Liver (tissue), 9 donors: Measurements from ENCODE around the gene DYNLL2. TPM values are rescaled to one million over a fixed set of nuclear protein-coding genes. Genes with fewer than 3 reads are reported as not detected.

Experiments
- DNase-seq: peaks from one replicate; pipeline ENCODE4 v3.0.0-alpha.2; 2017; ENCODE audit warnings: low spot score
- H3K27ac ChIP-seq, 2 donors: one replicate each; pipeline ENCODE4 v1.7.0; 2013; ENCODE audit warnings: inconsistent platforms in 2 of 2, low read length in 2 of 2, control low read depth in 1 of 2, low read depth in 1 of 2, mild to moderate bottlenecking in 1 of 2
- H3K27me3 ChIP-seq, 4 donors: one replicate each; pipeline versions ENCODE4 v1.6.1 to v1.7.0; 2013; ENCODE audit warnings: low read length in 3 of 4, inconsistent platforms in 1 of 4, mild to moderate bottlenecking in 1 of 4, moderate library complexity in 1 of 4; ENCODE audit not compliant: control insufficient read depth in 4 of 4, insufficient read depth in 4 of 4
- H3K36me3 ChIP-seq, 4 donors: one replicate each; pipeline versions ENCODE4 v1.6.1 to v1.7.0; 2013; ENCODE audit warnings: low read length in 3 of 4, mild to moderate bottlenecking in 3 of 4, low read depth in 1 of 4, moderate library complexity in 1 of 4; ENCODE audit not compliant: control insufficient read depth in 4 of 4, insufficient read depth in 3 of 4
- H3K4me1 ChIP-seq, 4 donors: one replicate each; pipeline versions ENCODE4 v1.6.1 to v1.7.0; 2013; ENCODE audit warnings: low read length in 3 of 4, mild to moderate bottlenecking in 3 of 4, moderate library complexity in 1 of 4; ENCODE audit not compliant: control insufficient read depth in 4 of 4, insufficient read depth in 4 of 4
- H3K4me3 ChIP-seq, 3 donors: one replicate each; pipeline versions ENCODE4 v1.6.1 to v1.7.0; 2013; ENCODE audit warnings: low read length in 3 of 3, control low read depth in 1 of 3, low read depth in 1 of 3, mild to moderate bottlenecking in 1 of 3
- H3K9ac ChIP-seq, 2 donors: one replicate each; pipeline ENCODE4 v1.7.0; 2013; ENCODE audit warnings: low read length in 2 of 2, mild to moderate bottlenecking in 2 of 2, moderate library complexity in 2 of 2, control low read depth in 1 of 2, low read depth in 1 of 2
- H3K9me3 ChIP-seq, 4 donors: one replicate each; pipeline versions ENCODE4 v1.6.1 to v1.7.0; 2013; ENCODE audit warnings: low read length in 3 of 4; ENCODE audit not compliant: control insufficient read depth in 4 of 4
- EGR1 ChIP-seq, 2 donors: IDR thresholded peaks; 2 replicates each; pipeline ENCODE4 v1.6.1; 2016 to 2018; ENCODE audit warnings: antibody characterized with exemption in 2 of 2, low read depth in 2 of 2
- FOXA1 ChIP-seq: IDR thresholded peaks from 2 replicates; pipeline ENCODE4 v1.6.1; 2016; ENCODE audit warnings: antibody characterized with exemption
- FOXA2 ChIP-seq: IDR thresholded peaks from 2 replicates; pipeline ENCODE4 v1.6.1; 2016; ENCODE audit warnings: antibody characterized with exemption
- HNF4A ChIP-seq, 2 donors: conservative IDR thresholded peaks; 2 replicates each; pipeline ENCODE4 v1.6.1; 2016; ENCODE audit warnings: antibody characterized with exemption in 2 of 2, mild to moderate bottlenecking in 2 of 2
- HNF4G ChIP-seq: IDR thresholded peaks from 2 replicates; pipeline ENCODE4 v1.6.1; 2016; ENCODE audit warnings: antibody characterized with exemption
- JUND ChIP-seq, 2 donors: IDR thresholded peaks; 2 replicates each; pipeline ENCODE4 v1.6.1; 2016; ENCODE audit warnings: antibody characterized with exemption in 2 of 2
- NR2F2 ChIP-seq: IDR thresholded peaks from 2 replicates; pipeline ENCODE4 v1.6.1; 2016; ENCODE audit warnings: antibody characterized with exemption
- RAD21 ChIP-seq, 2 donors: IDR thresholded peaks; 2 replicates each; pipeline ENCODE4 v1.6.1; 2016; ENCODE audit warnings: antibody characterized with exemption in 2 of 2, mild to moderate bottlenecking in 2 of 2
- SP1 ChIP-seq: IDR thresholded peaks from 2 replicates; pipeline ENCODE4 v1.6.1; 2018; ENCODE audit warnings: antibody characterized with exemption, mild to moderate bottlenecking
- YY1 ChIP-seq: IDR thresholded peaks from 2 replicates; pipeline ENCODE4 v1.6.1; 2016; ENCODE audit warnings: antibody characterized with exemption, mild to moderate bottlenecking
- WGBS: extraction: QIAGEN DNeasy Blood & Tissue Kit; methylation state at CpG from one replicate; pipeline ENCODE4 v1.1.7; 2013; 5-methylcytosine and 5-hydroxymethylcytosine counted together
- polyA plus RNA-seq, 2 donors: library from polyadenylated mRNA; stranded (reverse) in 1 of 2; unstranded in 1 of 2; fragments of 200-250 nt in 1 of 2; fragments of >200 nt in 1 of 2; fragmentation: Nextera tagmentation in 1 of 2; extraction: Ambion mirVana in 1 of 2; gene quantifications; one replicate each; pipeline versions ENCODE4 v1.2.1 to v1.2.3, GENCODE V29; 2013 to 2015
- total RNA-seq, 2 donors: library from RNA; depleted of rRNA; stranded (reverse); fragments of >200 nt; gene quantifications; one replicate each; pipeline ENCODE4 v1.2.3, GENCODE V29; 2014
- TF ChIP-seq, protein P1 (sequence below): fragments of 150-350 bp; IDR thresholded peaks from 2 replicates; pipeline ENCODE4 v1.5.1; 2017; ENCODE audit warnings: improper control_type of control experiment, low read depth, low read length; ENCODE audit not compliant: missing input control
- TF ChIP-seq, protein P2 (sequence below): IDR thresholded peaks from 2 replicates; pipeline ENCODE4 v1.6.1; 2016; ENCODE audit warnings: antibody characterized with exemption
- TF ChIP-seq, protein P3 (sequence below): IDR thresholded peaks from 2 replicates; pipeline ENCODE4 v1.6.1; 2016; ENCODE audit warnings: antibody characterized with exemption
- TF ChIP-seq, protein P4 (sequence below): IDR thresholded peaks from 2 replicates; pipeline ENCODE4 v1.6.1; 2016; ENCODE audit warnings: antibody characterized with exemption, mild to moderate bottlenecking
- donor health status: healthy.
- donor health status: healthy.
- donor health status: healthy.
- donor health status: healthy.
- donor health status: healthy.

DYNLL2 gene
- total and polyA plus RNA-seq, 4 donors = 3.2 to 22.1 (median 14.1) TPM

DNA sequence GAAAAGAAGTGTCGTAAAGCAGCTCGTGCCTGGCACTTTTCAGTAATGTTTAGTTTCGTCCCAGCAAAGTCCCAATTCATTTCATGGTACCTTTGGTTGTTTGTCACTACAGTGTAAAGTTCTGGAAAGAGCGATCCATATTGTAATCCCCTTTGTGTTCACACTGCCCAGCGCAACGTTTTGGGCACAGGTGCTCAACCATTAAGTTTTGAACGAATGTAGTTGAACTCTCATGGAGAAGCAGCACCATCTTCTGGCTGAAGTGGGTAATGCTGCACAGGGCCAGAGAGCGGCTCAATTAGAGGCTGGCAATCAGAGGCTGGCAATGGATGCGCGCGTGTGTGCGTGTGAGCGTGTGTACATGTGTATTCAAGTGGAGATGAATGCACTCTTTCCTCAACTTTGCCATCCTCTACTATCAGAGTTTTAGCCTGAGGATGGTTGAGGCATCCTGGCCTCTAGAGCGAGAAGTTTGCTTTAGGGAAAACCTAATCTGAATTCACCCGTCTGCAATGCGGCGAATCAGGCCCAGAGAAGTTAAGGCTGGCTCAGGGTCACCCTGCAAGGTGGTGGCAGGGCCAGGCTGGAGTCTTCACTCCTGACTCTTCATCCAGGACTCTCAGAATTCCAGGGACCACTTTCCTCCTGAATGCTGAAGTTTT, 29.9 kb downstream of the DYNLL2 start:
- TF ChIP-seq, protein P1, sequence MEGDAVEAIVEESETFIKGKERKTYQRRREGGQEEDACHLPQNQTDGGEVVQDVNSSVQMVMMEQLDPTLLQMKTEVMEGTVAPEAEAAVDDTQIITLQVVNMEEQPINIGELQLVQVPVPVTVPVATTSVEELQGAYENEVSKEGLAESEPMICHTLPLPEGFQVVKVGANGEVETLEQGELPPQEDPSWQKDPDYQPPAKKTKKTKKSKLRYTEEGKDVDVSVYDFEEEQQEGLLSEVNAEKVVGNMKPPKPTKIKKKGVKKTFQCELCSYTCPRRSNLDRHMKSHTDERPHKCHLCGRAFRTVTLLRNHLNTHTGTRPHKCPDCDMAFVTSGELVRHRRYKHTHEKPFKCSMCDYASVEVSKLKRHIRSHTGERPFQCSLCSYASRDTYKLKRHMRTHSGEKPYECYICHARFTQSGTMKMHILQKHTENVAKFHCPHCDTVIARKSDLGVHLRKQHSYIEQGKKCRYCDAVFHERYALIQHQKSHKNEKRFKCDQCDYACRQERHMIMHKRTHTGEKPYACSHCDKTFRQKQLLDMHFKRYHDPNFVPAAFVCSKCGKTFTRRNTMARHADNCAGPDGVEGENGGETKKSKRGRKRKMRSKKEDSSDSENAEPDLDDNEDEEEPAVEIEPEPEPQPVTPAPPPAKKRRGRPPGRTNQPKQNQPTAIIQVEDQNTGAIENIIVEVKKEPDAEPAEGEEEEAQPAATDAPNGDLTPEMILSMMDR = peak; percentile 99
- TF ChIP-seq RAD21 (IDR thresholded peaks at IDR 0.05) = peak; percentile 97 to 99
- TF ChIP-seq HNF4A (conservative IDR thresholded peaks at IDR 0.05) = no peak
- no peak for TF ChIP-seq FOXA2
- TF ChIP-seq JUND (IDR thresholded peaks at IDR 0.05) = no peak
- TF ChIP-seq FOXA1 = no peak
- TF ChIP-seq YY1 = peak; percentile 15
- Histone ChIP-seq H3K27me3 (peaks cover 0 to 4% (median under 1%) of the 10 kb centered on the region in 4 donors), H3K4me3 (no peak overlapping the region), H3K4me1 (no peaks in the 10 kb centered on the region), H3K36me3 (no peaks in the 10 kb centered on the region), H3K9ac (no peak overlapping the region), H3K27ac (no peak overlapping the region), H3K9me3 (no peaks in the 10 kb centered on the region)
- peak; percentile 83 for DNase-seq
- WGBS = 36% methylated on average over 17 of the region's 17 CpGs

DNA sequence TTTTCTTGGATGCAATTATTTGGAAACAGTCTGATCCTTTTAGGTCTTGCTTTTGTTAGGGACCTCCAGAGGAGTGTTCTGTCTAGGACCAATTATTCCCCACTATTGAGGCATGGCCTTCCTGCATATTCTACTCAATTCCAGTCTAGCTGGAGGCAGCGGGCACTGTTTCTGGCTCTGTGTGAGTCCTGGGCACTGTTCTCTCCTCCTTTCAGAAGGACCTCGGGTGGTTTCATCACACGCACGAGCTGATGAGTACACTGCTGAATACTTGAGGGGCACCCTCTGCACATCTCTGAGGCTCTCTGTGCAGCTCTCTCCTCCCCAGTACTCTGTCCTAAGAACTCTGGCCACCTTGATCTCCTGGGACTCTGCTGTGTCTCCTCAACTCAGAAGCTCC, 30.7 kb downstream of the DYNLL2 start:
- no peaks in the 10 kb centered on the region for H3K36me3 ChIP-seq
- H3K9me3 ChIP-seq = no peaks in the 10 kb centered on the region
- 77% methylated on average over 4 of the region's 4 CpGs for WGBS
- no peak overlapping the region for H3K4me3 ChIP-seq
- H3K4me1 ChIP-seq = no peaks in the 10 kb centered on the region
- DNase-seq = no peak
- TF ChIP-seq RAD21 (IDR thresholded peaks at IDR 0.05) (no peak), NR2F2 (no peak), YY1 (no peak), SP1 (no peak), FOXA2 (no peak), FOXA1 (no peak), HNF4A (conservative IDR thresholded peaks at IDR 0.05) (no peak), EGR1 (IDR thresholded peaks at IDR 0.05; ENCODE audit: low read depth in 2 of 2) (no peak), JUND (IDR thresholded peaks at IDR 0.05) (no peak), HNF4G (no peak)
- TF ChIP-seq, protein P2, sequence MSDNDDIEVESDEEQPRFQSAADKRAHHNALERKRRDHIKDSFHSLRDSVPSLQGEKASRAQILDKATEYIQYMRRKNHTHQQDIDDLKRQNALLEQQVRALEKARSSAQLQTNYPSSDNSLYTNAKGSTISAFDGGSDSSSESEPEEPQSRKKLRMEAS = no peak
- TF ChIP-seq, protein P3, sequence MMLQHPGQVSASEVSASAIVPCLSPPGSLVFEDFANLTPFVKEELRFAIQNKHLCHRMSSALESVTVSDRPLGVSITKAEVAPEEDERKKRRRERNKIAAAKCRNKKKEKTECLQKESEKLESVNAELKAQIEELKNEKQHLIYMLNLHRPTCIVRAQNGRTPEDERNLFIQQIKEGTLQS = no peak
- TF ChIP-seq, protein P4, sequence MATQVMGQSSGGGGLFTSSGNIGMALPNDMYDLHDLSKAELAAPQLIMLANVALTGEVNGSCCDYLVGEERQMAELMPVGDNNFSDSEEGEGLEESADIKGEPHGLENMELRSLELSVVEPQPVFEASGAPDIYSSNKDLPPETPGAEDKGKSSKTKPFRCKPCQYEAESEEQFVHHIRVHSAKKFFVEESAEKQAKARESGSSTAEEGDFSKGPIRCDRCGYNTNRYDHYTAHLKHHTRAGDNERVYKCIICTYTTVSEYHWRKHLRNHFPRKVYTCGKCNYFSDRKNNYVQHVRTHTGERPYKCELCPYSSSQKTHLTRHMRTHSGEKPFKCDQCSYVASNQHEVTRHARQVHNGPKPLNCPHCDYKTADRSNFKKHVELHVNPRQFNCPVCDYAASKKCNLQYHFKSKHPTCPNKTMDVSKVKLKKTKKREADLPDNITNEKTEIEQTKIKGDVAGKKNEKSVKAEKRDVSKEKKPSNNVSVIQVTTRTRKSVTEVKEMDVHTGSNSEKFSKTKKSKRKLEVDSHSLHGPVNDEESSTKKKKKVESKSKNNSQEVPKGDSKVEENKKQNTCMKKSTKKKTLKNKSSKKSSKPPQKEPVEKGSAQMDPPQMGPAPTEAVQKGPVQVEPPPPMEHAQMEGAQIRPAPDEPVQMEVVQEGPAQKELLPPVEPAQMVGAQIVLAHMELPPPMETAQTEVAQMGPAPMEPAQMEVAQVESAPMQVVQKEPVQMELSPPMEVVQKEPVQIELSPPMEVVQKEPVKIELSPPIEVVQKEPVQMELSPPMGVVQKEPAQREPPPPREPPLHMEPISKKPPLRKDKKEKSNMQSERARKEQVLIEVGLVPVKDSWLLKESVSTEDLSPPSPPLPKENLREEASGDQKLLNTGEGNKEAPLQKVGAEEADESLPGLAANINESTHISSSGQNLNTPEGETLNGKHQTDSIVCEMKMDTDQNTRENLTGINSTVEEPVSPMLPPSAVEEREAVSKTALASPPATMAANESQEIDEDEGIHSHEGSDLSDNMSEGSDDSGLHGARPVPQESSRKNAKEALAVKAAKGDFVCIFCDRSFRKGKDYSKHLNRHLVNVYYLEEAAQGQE = no peak
- peaks cover 0 to 4% (median under 1%) of the 10 kb centered on the region in 4 donors for H3K27me3 ChIP-seq
- H3K27ac ChIP-seq = no peak overlapping the region
- H3K9ac ChIP-seq = no peak overlapping the region
